Stimulated activated CD4-positive, alpha-beta T cell treated with anti-CD3 and anti-CD28 coated beads, Interleukin-2, amount 100 ng/mL, for 4 hours (primary cell): Measurements from ENCODE around the gene RCBTB1.
"Not testable (repeated sequence)": the region's sequence is repeated elsewhere in the genome, so short reads cannot be mapped to it uniquely, and the experiment has no call there.

Experiments used
- DNase-seq: peaks from one replicate; pipeline ENCODE4 v3.0.0-alpha.2; 2020; ENCODE audit warnings: low read depth

The RCBTB1 gene

DNA sequence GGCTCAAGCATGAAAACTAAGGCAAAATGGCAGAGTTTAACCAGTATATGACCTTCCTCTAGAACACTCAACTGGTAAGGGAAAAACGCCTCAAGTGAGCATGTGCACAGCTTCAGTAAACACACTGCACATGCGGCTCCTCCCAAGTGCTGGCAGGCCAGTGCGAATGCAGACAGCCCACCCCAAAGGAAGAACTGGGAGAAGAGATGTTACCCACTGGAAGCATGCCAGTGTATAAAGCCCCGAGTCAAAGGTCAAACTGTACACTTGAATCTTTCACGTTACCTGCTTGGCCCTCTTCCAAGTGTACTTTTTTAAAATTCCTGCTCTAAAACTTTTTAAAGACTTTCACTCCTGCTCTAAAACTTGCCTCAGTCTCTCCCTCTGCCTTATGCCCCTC, 19.2 kb upstream of the RCBTB1 start:
- DNase-seq: no peak

DNA sequence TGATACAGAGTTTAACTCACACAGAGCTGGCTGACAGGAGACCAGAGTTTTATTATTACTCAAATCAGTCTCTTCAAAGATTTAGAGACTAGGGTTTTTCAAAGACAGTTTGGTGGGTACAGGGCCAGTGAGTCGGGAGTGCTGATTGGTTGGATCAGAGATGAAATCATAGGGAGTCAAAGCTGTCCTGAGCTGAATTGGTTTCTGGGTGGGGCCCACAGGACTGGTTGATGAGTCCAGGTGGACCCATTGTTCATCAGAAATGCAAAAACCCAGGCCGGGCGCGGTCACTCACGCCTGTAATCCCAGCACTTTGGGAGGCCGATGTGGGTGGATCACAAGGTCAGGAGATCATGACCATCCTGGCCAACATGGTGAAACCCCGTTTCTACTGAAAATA, 17.3 kb upstream of the RCBTB1 start:
- not testable (repeated sequence) for DNase-seq

DNA sequence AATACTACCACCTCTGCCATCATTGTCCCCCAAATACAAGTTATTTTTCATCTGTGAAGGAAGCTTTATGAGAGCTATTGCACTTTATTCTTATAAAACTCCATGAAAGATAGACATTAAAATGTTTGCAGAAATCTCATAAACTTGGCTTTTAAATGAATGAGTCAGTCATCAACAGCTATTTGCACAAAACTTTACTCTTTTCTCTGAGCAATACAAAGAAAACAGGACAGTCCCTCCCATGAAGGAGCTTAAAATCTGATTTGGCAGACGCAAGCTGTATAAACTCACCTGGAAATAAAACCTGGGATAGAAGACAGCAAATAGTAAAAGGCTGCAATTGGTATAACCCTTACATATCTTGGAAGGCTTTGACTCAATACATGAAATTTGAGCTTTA, 16.6 kb upstream of the RCBTB1 start:
- DNase-seq: no peak

DNA sequence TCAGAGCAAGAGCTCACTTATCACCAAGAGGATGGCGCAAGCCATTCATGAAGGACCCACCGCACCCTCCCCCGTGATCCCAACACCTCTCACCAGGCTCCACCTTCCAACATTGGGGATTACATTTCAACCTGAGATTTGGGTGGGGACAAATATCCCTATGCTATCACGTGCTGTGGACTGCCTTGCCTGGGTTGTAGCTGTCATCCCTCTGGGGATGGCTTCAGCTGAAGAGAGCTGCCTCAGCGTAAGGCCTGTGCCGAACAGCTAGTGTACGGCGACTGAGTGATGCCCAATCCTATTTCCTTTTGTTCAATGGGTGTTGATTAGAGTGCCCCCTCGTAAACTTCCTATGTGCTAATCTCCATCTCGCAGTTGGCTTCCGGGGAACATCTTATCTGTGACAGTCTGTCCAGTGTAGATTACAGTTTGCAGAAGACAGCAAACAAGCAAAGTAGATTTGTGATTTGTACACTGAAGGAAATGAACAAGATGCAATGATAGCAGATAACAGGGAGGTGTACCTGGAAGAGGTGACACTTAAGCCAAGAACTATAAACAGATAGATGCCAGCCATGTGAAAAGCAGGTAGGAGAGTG, 11.8 kb upstream of the RCBTB1 start:
- no peak for DNase-seq

DNA sequence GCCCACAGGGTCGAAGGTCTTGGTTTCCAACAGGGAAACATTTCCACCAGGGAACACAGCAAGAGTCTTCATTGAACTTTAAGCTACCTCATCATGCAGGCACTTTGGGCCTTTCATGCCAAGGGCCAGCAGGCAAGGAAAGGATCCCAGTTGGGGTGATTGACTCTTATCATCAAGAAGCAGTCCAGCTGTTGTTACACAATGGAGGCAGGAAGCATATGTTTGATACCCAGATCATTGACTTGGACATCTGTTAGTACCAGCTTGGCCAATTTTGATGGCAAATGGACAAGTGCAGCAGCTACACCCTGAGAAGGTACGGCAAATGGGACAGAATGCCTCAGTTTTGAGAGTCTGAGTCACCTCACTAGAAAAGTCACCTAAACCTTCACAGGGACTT, 10.9 kb upstream of the RCBTB1 start:
- DNase-seq: no peak

DNA sequence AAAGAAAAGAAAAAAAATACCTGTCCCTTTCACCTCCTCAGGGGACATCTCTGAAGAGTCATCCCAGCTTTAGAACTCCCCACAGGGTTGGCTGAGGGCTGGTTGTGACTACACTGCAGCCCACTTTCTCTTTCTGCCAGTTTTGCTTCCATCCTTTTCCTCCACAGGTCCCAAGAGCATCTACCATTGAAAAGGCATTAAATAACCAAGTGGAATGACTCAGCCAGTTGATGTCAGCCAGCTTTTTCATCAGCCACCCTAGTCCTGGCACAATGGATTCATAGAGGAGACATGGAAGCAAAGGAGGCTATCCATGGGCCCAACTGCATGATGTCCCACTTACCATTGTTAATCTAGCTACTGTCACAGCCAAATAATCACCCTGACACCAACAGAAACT, 9.2 kb upstream of the RCBTB1 start:
- no peak for DNase-seq

DNA sequence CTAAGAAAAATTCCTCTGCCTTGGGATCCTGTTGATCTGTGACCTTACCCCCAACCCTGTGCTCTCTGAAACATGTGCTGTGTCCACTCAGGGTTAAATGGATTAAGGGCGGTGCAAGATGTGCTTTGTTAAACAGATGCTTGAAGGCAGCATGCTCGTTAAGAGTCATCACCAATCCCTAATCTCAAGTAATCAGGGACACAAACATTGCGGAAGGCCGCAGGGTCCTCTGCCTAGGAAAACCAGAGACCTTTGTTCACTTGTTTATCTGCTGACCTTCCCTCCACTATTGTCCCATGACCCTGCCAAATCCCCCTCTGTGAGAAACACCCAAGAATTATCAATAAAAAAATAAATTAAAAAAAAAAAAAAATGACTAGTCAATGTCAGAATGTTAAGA, 8.5 kb upstream of the RCBTB1 start:
- DNase-seq: not testable (repeated sequence)

DNA sequence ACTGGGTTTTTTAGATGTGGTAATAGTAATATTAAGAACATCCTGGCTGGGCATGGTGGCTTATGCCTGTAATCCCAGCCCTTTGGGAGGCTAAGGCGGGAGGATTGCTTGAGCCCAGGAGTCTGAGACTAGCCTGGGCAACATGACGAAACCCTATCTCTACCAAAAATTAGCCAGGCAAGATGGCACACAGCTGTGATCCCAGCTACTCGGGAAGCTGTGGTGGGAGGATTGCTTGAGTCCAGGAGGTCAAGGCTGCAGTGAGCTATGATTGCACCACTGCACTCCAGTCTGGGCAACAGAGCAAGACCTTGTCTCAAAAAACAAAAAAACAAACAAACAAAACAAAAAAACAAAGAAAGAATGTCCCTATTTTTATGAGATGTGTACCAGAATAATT, 5.4 kb upstream of the RCBTB1 start:
- DNase-seq: not testable (repeated sequence)

DNA sequence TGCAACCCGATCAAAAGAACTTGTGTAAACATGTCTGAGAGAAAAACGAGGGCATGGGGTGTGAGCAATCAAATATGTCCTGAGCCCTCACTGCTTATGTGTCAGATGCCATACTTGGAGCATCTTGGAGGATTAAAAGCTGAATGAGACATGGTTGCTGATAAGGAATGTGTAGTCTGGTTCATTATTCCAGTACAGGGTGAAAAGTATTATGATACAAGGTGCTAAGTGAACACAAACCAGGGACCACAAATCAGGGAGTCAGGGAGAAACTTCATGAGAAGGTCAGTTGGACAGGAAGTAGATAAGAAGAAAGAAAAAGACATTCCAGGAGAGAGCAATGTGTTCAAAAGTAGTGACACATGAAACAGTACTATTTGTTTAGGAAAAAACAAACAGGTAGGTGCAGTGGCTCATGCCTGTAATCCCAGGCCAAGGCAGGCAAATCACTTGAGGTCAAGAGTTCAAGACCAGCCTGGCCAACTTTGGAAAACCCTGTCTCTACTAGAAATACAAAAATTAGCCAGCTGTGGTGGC, 2.0 kb upstream of the RCBTB1 start:
- no peak for DNase-seq

DNA sequence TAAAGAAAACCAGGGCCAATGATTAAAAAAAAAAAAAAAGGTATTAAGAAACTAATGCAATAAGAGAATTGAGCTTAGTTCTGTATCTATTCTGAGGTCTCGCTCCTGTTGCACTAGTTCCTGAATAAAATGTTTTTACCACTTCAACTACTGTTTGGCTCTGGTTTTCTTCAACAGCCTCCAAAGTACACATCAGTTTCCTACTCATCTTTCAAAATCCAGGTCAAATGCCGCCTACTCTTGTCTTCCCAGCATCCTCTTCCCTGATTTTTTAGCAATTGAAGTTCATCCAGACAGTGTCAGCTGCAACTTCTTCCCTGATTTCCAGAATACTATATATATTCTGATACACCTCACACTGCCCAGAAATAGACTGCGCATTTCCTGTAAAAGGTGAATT, 1.4 kb upstream of the RCBTB1 start:
- no peak for DNase-seq

DNA sequence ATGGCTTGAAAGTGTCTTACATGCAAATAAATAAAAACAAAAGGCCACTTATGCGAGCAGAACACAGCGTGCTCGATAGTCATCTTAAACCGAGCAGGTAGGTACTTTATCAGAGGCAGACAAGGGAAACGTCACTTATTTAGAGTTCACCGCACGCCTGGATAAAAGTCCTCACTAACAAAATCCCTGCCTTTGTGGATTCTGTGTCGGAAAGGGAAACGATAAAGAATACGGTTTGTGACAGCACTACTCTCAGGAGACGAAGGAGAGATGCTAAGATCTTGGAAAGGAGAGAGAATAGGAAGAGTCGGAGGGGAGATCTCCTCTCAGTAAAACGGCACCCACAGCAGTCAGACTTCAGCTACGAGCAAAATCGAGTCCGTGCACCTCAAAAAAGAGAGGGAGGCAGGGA, 581 bp downstream of the RCBTB1 start:
- no peak for DNase-seq

DNA sequence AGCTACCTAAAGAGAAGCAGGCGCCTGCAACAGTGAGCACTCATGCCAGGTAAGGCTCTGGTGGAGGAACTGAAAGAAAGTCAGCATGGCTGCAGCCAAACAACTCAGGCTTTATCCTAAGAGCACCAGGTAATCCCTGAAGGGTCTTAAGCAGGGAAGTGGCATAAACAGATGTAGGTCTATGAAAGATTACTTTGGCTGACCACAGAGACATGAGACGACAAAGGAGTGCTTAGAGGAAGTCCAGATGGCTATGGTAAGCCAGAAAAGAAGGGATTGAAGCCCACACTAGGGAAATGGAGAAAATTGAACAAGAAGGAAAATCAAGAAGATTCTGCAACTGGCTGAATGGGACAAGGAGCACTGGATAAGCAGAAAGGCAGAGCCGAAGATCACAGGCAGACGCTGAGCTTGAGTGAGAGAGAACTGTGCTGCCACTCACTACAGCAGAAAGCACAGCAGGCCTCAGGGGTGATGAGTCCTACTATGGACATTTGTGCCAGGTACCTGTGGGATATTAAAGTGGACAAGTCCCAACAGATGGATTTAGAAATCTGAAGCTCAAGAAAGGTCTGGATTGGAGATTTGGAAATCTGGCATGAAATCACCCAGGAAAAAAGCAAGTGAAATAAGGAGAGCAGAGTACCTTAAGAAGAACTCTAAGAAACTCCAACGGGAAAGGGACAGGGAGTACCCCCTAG, 4.2 kb downstream of the RCBTB1 start:
- DNase-seq: no peak

DNA sequence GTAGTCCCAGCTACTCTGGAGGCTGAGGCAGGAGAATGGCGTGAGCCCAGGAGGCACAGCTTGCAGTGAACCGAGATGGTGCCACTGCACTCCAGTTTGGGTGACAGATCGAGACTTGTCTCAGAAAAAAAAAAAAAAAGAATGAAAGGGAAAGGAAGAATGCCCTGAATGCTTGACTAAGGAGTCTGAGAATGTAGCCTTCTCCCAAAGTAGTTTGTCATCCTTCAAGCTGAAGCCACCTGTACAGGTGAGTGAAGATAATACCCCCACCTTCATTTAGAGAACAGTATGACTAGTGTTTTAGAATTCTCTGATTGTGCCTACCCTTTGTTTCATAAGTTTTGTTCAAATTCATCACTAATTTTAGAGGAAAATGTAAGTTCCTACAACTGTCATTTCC, 5.9 kb downstream of the RCBTB1 start:
- DNase-seq: no peak

DNA sequence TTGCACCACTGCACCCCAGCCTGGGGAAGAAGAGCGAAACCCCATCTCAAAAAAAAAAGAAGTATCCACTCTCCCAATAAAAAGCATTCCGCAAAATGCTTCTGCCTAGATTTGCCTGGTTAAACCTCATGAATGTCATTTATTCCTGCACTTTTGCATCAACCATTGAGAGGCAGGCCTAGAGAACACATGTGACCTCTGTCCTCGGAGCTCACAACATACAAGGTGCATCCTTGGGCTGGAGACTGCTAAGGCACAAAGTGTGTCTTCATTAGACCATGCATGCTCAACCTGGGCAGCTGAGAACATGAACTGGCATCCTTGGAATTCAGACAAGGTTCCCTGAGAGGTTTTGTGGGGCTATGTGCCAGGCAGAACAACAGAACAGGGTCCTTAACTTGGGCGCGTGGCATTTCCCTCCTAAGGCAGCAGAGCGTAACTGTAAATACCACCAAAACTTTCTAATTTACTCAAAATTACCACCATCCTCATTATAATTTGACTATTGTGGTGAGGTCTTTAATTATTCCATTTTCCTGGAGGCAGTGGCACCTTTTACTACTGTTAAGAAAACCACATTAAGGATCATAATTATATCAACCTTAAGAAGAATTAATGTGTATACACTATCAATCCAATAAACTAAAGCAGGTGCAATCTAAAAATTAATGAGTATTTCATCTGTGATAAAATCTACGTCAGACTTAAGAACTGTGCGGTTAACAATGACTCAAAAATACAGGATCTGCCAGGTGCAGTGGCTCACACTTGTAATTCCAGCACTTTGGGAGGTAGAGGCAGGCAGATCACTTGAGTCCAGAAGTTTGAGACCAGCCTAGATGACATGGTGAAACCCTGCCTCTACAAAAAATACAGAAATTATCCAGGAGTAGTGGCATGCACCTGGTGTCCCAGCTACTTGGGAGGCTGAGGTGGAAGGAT, 13.8 kb downstream of the RCBTB1 start:
- no peak for DNase-seq

DNA sequence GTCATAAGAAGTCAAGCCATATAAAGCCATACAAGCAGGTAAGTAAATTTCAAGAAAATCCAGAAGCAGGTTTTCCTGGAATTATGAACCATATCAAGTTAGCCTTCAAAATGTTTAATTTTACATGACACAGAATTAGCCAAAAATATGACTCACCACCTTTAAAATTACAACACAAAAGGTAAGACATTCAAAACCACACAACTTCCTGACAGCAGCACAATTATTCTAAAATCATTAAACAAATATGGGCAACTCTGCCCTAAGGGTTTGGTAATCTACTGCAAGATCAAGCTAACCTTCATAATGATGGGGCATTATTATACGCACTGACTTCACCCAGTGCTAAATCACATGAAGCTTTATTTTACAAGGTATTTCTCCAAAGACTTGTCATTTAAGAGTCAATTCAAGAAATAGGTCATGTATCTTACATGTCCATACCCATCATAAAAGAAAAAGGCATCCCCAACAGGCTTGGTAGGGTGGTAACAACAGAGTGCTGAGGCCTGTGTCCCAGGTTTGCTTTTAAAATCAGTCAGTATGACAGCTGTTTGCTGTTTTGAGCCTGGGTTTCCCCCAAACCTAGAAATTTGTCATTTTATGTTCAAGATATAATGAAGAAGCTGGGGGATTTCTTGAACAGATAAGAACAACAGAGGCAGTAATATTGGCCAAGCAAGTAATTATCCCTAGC, 15.2 kb downstream of the RCBTB1 start:
- no peak for DNase-seq

DNA sequence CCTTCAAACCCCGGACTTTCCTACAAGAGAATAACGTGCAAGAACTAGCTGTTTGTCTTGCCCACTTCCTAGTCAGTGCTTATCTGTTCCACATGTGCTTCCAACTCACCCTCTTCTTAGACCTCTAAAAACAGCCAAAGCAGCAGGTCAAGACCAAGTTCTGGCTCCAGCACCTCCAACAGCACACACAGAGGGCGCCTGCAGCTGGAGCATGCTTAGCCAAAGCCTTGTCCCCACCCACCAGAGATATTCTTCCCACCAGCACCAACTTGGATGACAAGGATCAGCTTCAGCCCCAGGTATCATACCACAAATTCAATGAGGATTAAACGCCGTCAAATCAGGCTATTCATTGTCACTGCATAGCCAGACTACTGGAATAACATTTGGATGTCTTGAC, 17.9 kb downstream of the RCBTB1 start:
- no peak for DNase-seq

DNA sequence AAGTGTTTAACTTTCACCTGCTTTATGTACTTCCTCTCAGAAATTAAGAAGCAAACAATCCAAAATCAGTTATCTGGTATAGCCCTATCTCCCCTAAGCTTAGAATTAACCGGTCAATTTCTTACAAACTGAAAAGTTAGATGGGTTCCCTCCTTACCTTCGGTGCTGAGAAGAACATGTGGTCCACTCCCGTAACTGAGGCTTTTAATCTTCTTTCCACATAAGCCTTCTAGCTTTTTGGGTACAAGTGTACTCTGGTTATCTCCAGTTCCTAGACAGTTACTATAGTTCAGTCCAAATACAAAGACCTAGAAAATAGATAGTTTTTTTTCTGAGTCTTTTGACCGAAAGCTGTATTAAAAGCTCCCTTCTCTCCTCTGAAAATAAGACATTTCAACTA, 18.9 kb downstream of the RCBTB1 start:
- no peak for DNase-seq

DNA sequence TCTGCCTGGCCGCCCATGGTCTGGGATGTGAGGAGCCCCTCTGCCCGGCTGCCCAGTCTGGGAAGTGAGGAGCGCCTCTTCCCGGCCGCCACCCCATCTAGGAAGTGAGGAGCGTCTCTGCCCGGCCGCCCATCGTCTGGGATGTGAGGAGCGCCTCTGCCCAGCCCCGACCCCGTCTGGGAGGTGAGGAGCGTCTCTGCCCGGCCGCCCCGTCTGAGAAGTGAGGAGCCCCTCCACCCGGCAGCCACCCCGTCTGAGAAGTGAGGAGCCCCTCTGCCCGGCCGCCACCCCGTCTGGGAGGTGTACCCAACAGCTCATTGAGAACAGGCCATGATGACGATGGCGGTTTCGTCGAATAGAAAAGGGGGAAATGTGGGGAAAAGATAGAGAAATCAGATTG, 19.9 kb downstream of the RCBTB1 start:
- not testable (repeated sequence) for DNase-seq

DNA sequence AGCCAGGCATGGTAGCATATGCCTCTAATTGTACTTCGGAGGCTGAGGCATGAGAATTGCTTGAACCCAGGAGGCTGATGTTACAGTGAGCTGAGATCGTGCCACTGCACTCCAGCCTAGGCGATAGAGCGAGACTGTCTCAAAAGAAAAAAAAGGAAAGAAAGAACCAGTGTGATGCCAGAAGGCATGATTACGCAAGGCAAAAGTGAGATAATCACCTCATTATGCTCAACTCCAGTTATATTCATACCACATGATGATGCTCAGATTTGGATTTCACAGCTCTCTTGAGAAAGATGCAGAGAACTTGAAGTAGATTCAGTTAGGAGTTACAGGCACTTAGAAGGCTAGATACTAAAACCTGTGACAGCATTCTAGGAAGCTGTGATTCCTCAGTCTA, 21.8 kb downstream of the RCBTB1 start:
- DNase-seq: no peak

DNA sequence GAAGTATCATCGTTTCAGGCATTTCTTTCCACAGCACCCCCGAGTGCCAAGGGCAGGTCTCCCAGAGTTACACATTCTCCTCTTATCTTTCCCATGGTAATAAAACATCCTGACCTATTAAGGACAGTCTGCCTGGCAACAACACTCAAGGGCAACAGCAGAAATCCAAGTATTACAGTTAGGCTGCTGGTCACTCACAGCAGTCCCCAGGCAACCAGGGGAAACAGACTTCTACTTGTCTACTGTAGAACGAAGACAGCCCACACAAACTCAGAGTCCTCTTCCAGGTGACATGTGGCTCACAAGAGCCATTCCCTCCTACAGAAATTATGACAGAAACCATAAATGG, 24.3 kb downstream of the RCBTB1 start:
- no peak for DNase-seq

DNA sequence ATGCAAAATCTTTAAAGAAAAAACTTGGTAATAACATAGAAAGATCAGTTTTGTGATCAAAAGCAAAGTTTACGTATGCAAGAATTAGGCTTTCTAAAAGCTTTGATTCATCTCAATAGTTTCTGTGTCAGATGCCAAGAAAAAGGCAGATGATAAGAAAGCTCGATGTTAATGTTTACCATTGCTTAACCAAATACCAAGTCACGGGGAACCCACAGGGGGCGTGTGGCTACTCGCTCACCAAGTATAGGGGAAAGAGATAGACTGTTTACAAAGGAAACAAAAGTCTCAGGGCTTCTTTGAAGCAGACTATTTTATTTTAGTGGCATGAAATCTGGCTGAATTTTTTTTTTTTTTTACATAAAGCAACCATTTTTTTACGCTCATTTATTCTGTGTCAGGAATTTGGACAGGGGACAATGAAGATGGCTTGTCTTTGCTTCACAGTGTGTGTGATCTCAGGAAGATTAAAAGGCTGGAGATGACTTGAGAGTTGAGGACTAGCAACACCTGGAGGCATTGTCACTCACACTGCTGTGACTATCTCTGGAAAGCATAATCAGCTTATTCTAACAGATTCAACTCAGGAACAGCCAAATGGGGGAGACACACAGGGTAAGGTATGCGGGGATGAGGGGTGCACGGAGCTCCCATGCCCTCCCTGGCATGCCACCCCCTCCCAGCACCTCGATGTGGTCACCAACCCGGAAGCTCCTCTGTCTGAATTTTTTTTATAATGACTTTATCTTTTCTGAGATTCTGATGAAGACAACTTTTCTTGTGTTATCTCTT, 24.9 kb downstream of the RCBTB1 start:
- DNase-seq: no peak
